Type B pancreatic cell (in vitro differentiated cells): ENCODE results near the gene GLIS1. TPM values are rescaled to one million over a fixed set of nuclear protein-coding genes. Genes with fewer than 3 reads are reported as not detected.
A peak's percentile ranks its signal among the peaks of the same experiment; 100 is the strongest.

Experiments
- DNase-seq: peaks from one replicate; pipeline ENCODE4 v3.0.0; 2021; ENCODE audit warnings: mixed read lengths; ENCODE audit not compliant: unreplicated experiment; ENCODE audit errors: extremely low spot score
- H3K27ac Mint-ChIP-seq: 2 replicates; pipeline ENCODE4 v1.8.0; 2021; ENCODE audit warnings: mild to moderate bottlenecking, mixed read lengths
- H3K27me3 Mint-ChIP-seq: 2 replicates; pipeline ENCODE4 v1.8.0; 2021; ENCODE audit warnings: mixed read lengths
- H3K36me3 Mint-ChIP-seq: 2 replicates; pipeline ENCODE4 v1.8.0; 2021; ENCODE audit warnings: mixed read lengths
- H3K4me1 Mint-ChIP-seq: one replicate; pipeline ENCODE4 v1.8.0; 2021; ENCODE audit warnings: mixed read lengths; ENCODE audit not compliant: unreplicated experiment
- H3K4me3 Mint-ChIP-seq: 2 replicates; pipeline ENCODE4 v1.8.0; 2021; ENCODE audit warnings: mild to moderate bottlenecking, mixed read lengths
- H3K9me3 Mint-ChIP-seq: 2 replicates; pipeline ENCODE4 v1.8.0; 2021; ENCODE audit warnings: mixed read lengths
- total RNA-seq: library from RNA; stranded (reverse); gene quantifications from 2 replicates; pipeline ENCODE4 v1.2.1, GENCODE V29; 2021; ENCODE audit warnings: low replicate concordance
- TF ChIP-seq, protein P1 (sequence below): fragments of 200-600 bp; sonication (generic); conservative IDR thresholded peaks from 2 replicates; pipeline ENCODE4 v1.5.0; 2021; ENCODE audit warnings: antibody characterized with exemption, mild to moderate bottlenecking

The GLIS1 gene
- total RNA-seq, 1 donor from 2014 or later: 2.1 TPM

- Mint-ChIP-seq H3K9me3 (no peaks in the 10 kb centered on the region), H3K4me3 (no peak overlapping the region), H3K27me3 (peaks cover 12% of the 10 kb centered on the region), H3K4me1 (peaks cover 47% of the 10 kb centered on the region), H3K36me3 (no peaks in the 10 kb centered on the region), H3K27ac (peak overlapping the region; percentile 5)
- DNase-seq: no peak
- TF ChIP-seq, protein P1, sequence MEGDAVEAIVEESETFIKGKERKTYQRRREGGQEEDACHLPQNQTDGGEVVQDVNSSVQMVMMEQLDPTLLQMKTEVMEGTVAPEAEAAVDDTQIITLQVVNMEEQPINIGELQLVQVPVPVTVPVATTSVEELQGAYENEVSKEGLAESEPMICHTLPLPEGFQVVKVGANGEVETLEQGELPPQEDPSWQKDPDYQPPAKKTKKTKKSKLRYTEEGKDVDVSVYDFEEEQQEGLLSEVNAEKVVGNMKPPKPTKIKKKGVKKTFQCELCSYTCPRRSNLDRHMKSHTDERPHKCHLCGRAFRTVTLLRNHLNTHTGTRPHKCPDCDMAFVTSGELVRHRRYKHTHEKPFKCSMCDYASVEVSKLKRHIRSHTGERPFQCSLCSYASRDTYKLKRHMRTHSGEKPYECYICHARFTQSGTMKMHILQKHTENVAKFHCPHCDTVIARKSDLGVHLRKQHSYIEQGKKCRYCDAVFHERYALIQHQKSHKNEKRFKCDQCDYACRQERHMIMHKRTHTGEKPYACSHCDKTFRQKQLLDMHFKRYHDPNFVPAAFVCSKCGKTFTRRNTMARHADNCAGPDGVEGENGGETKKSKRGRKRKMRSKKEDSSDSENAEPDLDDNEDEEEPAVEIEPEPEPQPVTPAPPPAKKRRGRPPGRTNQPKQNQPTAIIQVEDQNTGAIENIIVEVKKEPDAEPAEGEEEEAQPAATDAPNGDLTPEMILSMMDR: no peak
Observed at GRCh38 chr1:53524428-53525375, 214.3 kb downstream of the GLIS1 start.

DNA sequence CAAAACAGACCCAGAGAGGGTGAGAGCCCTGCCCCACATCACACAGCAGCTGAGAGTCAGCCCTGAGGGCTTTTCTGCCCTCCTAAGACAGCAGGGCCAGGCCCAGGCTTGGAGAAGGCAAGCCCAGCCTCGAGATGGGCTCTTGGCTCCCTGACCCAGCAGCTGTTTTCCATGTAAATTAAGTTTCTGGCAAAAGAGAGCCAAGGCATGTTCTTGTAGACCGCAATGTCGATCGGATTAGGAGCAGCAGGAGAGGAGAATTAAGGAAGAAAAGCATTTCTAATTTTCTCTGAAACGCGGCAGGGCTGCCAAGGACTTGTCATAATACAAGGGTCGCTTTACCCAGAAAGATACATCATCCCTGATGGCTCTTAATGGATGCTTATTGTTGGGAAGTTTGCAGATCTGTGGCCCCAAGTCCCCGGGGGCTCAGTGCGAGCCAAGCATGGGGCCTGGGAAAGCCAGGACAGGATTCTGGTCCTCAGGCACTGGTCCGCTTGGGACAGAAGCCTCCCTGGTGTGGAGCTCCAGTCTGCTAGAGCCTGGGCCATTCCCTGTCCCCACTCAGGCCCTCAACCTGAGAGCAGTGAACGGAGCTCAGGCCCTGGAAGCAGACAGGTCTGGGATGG lies 216.9 kb downstream of the GLIS1 start:
- Mint-ChIP-seq H3K4me1 (peaks cover 51% of the 10 kb centered on the region), H3K27ac (no peak overlapping the region), H3K9me3 (no peaks in the 10 kb centered on the region), H3K36me3 (no peaks in the 10 kb centered on the region), H3K27me3 (peaks cover 15% of the 10 kb centered on the region), H3K4me3 (no peak overlapping the region)
- no peak for DNase-seq
- TF ChIP-seq, protein P1: no peak

DNA sequence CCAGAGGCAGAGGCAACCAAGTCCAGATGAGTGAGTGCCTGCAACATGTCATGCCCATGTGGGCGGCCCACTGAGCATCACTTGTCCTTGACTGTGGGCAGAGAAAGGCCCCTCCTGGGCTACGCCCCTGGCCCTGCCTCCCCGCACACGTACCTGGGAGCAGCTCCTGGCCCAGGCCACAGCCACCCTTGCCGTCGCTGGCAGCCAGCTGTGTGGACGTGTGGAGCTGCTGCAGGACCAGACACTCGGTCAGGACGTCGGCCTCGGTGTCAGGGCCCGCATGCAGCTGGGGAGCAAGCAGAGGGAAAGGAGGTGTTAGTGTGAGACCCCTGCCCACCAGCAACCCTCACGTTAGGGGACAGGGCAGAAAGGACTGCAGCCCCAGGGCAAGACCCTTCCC lies 218.5 kb downstream of the GLIS1 start:
- Mint-ChIP-seq H3K9me3 (no peaks in the 10 kb centered on the region), H3K27ac (no peak overlapping the region), H3K27me3 (peaks cover 7% of the 10 kb centered on the region), H3K4me1 (peaks cover 42% of the 10 kb centered on the region), H3K4me3 (no peak overlapping the region), H3K36me3 (no peaks in the 10 kb centered on the region)
- no peak for DNase-seq
- TF ChIP-seq, protein P1: no peak

GRCh38 chr1:53519421-53519820 lies 219.5 kb downstream of the GLIS1 start:
- Mint-ChIP-seq H3K27me3 (peaks cover 7% of the 10 kb centered on the region), H3K4me3 (no peak overlapping the region), H3K27ac (no peak overlapping the region), H3K9me3 (no peaks in the 10 kb centered on the region), H3K4me1 (peaks cover 36% of the 10 kb centered on the region), H3K36me3 (no peaks in the 10 kb centered on the region)
- DNase-seq: no peak
- TF ChIP-seq, protein P1: no peak

DNA sequence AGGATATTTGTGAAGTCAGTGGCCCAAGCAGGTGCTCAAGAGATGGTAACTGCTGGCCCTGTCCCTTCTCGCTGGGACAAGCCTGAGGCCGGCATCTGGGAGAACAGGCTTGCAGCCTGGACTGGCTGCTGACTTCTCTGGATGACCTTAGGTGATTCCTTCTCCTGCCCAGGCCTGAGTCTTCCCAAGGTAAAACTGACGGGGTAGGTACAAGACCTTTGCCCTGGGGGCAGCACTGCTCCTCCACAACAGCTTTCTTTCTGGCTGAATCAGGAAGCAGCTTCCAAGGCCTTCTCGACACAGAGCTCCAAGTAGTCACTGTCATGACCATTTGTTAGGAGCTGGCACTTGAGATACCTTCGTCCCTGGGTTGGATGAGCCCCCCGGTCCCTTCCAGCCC lies 220.2 kb downstream of the GLIS1 start:
- DNase-seq: no peak
- peaks cover 29% of the 10 kb centered on the region for H3K4me1 Mint-ChIP-seq
- peaks cover 3% of the 10 kb centered on the region for H3K27me3 Mint-ChIP-seq
- H3K9me3 Mint-ChIP-seq: no peaks in the 10 kb centered on the region
- H3K36me3 Mint-ChIP-seq: no peaks in the 10 kb centered on the region
- H3K27ac Mint-ChIP-seq: no peak overlapping the region
- no peak overlapping the region for H3K4me3 Mint-ChIP-seq
- TF ChIP-seq, protein P1: no peak
